Thyroid gland (tissue), 4 donors: ENCODE data around the gene THSD7B. TPM values are rescaled to one million over a fixed set of nuclear protein-coding genes. Genes with fewer than 3 reads are reported as not detected.

Experiments
- DNase-seq, 2 donors: peaks; one replicate each; pipeline ENCODE4 v3.0.0-alpha.2; 2019
- H3K27ac ChIP-seq, 3 donors: fragments of 200-600 bp; sonication (generic); 1 replicate in 2 of 3; 2 replicates in 1 of 3; pipeline ENCODE4 v1.5.1; 2016 to 2019; ENCODE audit warnings: mild to moderate bottlenecking in 1 of 3, moderate library complexity in 1 of 3
- H3K27me3 ChIP-seq: fragments of 200-600 bp; sonication (generic); one replicate; pipeline ENCODE4 v1.5.1; 2019
- H3K36me3 ChIP-seq, 2 donors: fragments of 200-600 bp; sonication (generic); one replicate each; pipeline ENCODE4 v1.5.1; 2016 to 2019
- H3K4me1 ChIP-seq, 2 donors: fragments of 200-600 bp; sonication (generic); one replicate each; pipeline ENCODE4 v1.5.1; 2017 to 2019
- H3K4me3 ChIP-seq, 3 donors: fragments of 200-600 bp; sonication (generic); replicated peaks in 1 of 3; 1 replicate in 2 of 3; 2 replicates in 1 of 3; pipeline ENCODE4 v1.5.1; 2016; ENCODE audit warnings: mild to moderate bottlenecking in 1 of 3
- H3K9me3 ChIP-seq: fragments of 200-600 bp; sonication (generic); one replicate; pipeline ENCODE4 v1.5.1; 2017
- POLR2A ChIP-seq, 2 donors: fragments of 450-650 bp; IDR thresholded peaks; one replicate each; pipeline ENCODE4 v1.6.1; 2017; ENCODE audit warnings: antibody characterized with exemption in 2 of 2, mild to moderate bottlenecking in 2 of 2, moderate library complexity in 1 of 2
- WGBS, 2 donors: methylation state at CpG; one replicate each; pipeline ENCODE4 v1.1.5; 2017; 5-methylcytosine and 5-hydroxymethylcytosine counted together
- intact Hi-C: fragments of 100-400 bp; cut with DNase I; formaldehyde crosslinking; loops from one replicate; pipeline ENCODE4 v1.15.1; 2023
- total RNA-seq, 4 donors: library from RNA; depleted of rRNA; stranded (reverse); fragments of >200 nt; gene quantifications; one replicate each; pipeline ENCODE4 v1.2.3, GENCODE V29; 2016
- TF ChIP-seq, protein P1 (sequence below), 6 experiments: fragments of 200-600 bp in 3 of 6; fragments of 450-650 bp in 3 of 6; sonication (generic) in 3 of 6; IDR thresholded peaks; one replicate each; pipeline ENCODE4 v1.5.1; 2016 to 2019; ENCODE audit warnings: antibody characterized with exemption in 6 of 6, mild to moderate bottlenecking in 2 of 6, inconsistent platforms in 1 of 6, moderate library complexity in 1 of 6

Gene THSD7B
- total RNA-seq, 4 donors from 2014 or later, result 0.29 to 1.2 (median 0.92) TPM

DNA sequence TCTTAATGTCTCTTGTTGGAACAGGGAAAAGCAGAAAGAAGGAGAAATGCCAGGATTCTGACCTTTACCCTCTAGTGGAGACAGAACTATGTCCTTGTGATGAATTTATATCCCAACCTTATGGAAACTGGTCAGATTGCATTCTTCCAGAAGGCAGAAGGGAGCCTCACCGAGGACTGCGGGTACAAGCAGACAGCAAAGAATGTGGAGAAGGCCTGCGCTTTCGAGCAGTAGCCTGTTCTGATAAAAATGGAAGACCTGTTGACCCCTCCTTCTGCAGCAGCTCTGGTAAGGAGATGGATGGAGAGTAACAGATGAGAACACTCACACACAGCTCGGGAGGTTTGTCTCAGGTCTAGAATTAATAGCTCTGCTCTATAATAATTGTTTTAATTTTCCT lies 646.2 kb downstream of the THSD7B start:
- Histone ChIP-seq H3K27ac (no peak overlapping the region), H3K36me3 (no peaks in the 10 kb centered on the region), H3K9me3 (no peaks in the 10 kb centered on the region), H3K4me1 (no peaks in the 10 kb centered on the region), H3K4me3 (no peak overlapping the region), H3K27me3 (no peaks in the 10 kb centered on the region)
- DNase-seq, result no peak
- 50 to 51% methylated on average over 5 of the region's 5 CpGs for WGBS, 2 donors
- intact Hi-C loops, result no loop called here
- TF ChIP-seq, protein P1, sequence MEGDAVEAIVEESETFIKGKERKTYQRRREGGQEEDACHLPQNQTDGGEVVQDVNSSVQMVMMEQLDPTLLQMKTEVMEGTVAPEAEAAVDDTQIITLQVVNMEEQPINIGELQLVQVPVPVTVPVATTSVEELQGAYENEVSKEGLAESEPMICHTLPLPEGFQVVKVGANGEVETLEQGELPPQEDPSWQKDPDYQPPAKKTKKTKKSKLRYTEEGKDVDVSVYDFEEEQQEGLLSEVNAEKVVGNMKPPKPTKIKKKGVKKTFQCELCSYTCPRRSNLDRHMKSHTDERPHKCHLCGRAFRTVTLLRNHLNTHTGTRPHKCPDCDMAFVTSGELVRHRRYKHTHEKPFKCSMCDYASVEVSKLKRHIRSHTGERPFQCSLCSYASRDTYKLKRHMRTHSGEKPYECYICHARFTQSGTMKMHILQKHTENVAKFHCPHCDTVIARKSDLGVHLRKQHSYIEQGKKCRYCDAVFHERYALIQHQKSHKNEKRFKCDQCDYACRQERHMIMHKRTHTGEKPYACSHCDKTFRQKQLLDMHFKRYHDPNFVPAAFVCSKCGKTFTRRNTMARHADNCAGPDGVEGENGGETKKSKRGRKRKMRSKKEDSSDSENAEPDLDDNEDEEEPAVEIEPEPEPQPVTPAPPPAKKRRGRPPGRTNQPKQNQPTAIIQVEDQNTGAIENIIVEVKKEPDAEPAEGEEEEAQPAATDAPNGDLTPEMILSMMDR (IDR thresholded peaks at IDR 0.05), result no peak
- no peak for TF ChIP-seq POLR2A (IDR thresholded peaks at IDR 0.05)

DNA sequence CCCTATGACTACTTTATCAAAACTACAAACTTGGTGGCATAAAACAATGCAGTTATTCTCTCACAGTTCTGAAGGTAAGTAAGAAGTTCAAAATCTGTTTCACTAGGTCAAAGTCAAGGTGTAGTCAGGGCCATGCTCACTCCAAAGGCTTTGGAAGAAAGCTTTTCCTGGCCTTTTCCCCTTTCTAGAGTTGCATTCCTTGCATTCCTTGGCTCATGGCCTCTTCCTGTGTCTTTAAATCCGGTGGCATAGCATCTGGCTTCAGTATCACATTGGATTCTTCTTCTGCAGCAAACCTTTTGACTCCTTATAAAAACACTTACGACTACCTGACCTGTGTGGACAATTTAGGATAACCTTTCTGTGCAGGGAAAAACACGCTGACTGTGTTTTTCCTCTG lies 655.4 kb downstream of the THSD7B start:
- no peak for DNase-seq
- H3K36me3 ChIP-seq, result no peaks in the 10 kb centered on the region
- H3K9me3 ChIP-seq, result no peaks in the 10 kb centered on the region
- no peak overlapping the region for H3K27ac ChIP-seq
- no peaks in the 10 kb centered on the region for H3K4me1 ChIP-seq
- WGBS, 2 donors, result 46 to 52% methylated on average over 3 of the region's 3 CpGs
- no peak for TF ChIP-seq POLR2A (IDR thresholded peaks at IDR 0.05)
- TF ChIP-seq, protein P1 (IDR thresholded peaks at IDR 0.05), result no peak
- no peaks in the 10 kb centered on the region for H3K27me3 ChIP-seq
- H3K4me3 ChIP-seq, result no peak overlapping the region
- intact Hi-C loops, result no loop called here

DNA sequence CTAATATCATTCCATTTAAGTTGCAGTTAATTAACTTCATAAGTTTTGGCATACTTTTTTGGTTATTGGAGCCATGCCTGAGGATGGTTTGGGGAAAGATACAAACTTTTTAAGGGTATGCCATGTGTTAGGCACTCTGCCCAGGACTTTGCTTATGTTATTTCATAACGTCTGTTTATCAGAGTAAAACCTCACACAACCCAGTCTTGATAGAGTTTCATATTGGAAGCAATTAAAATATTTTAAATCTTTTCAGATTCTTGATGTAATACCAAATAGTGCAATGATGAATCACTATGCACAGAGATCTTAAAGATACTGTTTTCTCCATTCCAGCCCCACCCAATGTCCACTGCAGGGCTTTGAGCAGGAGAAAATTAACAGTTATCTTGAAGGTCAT lies 669.8 kb downstream of the THSD7B start:
- DNase-seq, result no peak
- intact Hi-C loops, result no loop called here
- no peak overlapping the region for H3K27ac ChIP-seq
- TF ChIP-seq POLR2A (IDR thresholded peaks at IDR 0.05), result no peak
- TF ChIP-seq, protein P1 (IDR thresholded peaks at IDR 0.05), result no peak
- 61 to 70% methylated on average over 1 of the region's 1 CpG for WGBS, 2 donors
- H3K27me3 ChIP-seq, result no peaks in the 10 kb centered on the region
- no peaks in the 10 kb centered on the region for H3K4me1 ChIP-seq
- no peak overlapping the region for H3K4me3 ChIP-seq
- no peaks in the 10 kb centered on the region for H3K9me3 ChIP-seq
- H3K36me3 ChIP-seq, result no peaks in the 10 kb centered on the region

- no peak for DNase-seq
- Histone ChIP-seq H3K9me3 (no peaks in the 10 kb centered on the region), H3K4me3 (no peak overlapping the region), H3K4me1 (no peaks in the 10 kb centered on the region), H3K27me3 (no peaks in the 10 kb centered on the region), H3K27ac (no peak overlapping the region), H3K36me3 (no peaks in the 10 kb centered on the region)
- no peak for TF ChIP-seq POLR2A (IDR thresholded peaks at IDR 0.05)
- TF ChIP-seq, protein P1 (IDR thresholded peaks at IDR 0.05), result no peak
- intact Hi-C loops, result no loop called here
- 88 to 91% methylated on average over 2 of the region's 2 CpGs for WGBS, 2 donors
These were observed 672.0 kb downstream of the THSD7B start for GRCh38 chr2:137437386-137437785.

DNA sequence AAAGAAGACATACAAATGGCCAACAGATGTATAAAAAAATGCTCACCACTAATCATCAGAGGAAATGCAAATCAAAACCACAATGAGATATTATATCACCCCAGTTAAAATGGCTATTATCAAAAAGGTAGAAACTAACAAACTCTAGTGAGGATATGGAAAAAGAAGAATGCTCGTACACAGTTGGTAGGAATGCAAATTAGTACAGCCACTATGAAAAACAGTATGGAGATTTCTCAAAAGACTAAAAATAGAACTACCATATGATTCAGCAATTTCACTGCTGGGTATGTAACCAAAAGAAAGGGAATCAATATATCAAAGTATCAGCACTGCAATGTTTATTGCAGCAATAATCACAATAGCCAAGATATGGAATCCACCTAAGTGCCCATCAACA lies 679.6 kb downstream of the THSD7B start:
- Histone ChIP-seq H3K4me1 (no peaks in the 10 kb centered on the region), H3K27me3 (no peaks in the 10 kb centered on the region), H3K27ac (no peak overlapping the region), H3K9me3 (no peaks in the 10 kb centered on the region), H3K36me3 (no peaks in the 10 kb centered on the region), H3K4me3 (no peak overlapping the region)
- no peak for DNase-seq
- intact Hi-C loops, result no loop called here
- WGBS, 2 donors, result 82 to 92% methylated on average over 1 of the region's 1 CpG
- TF ChIP-seq POLR2A (IDR thresholded peaks at IDR 0.05), result no peak
- TF ChIP-seq, protein P1 (IDR thresholded peaks at IDR 0.05), result no peak
